ENCODE data around the gene JMJD1C.
"Not testable (repeated sequence)": the region's sequence is repeated elsewhere in the genome, so short reads cannot be mapped to it uniquely, and the experiment has no call there.

GRCh38 chr10:63292847-63293246 lies 172.9 kb downstream of the JMJD1C start:
- not testable (repeated sequence) for TF ChIP-seq CTCF (conservative IDR thresholded peaks at IDR 0.05); ZFX (IDR thresholded peaks at IDR 0.05)

Measured in C4-2B (cell line).